Measurements from ENCODE around the gene CERK. TPM values are rescaled to one million over a fixed set of nuclear protein-coding genes. Genes with fewer than 3 reads are reported as not detected.

The CERK gene
- total and polyA plus RNA-seq, 9 of the 15 experiments (the other 6 are each of a cell fraction or from before 2014, with no cell fraction given), result 1.1 to 14.9 (median 8.7) TPM

- no peaks in the 10 kb centered on the region; the same call in 2 of the 3 replicates for H3K79me2 ChIP-seq (ENCODE audit: control insufficient read depth, insufficient read depth, low read length)
- H3K9me1 ChIP-seq (ENCODE audit: control insufficient read depth, insufficient read depth, low read length), result peaks cover 2% of the 10 kb centered on the region
- no peaks in the 10 kb centered on the region for H4K20me1 ChIP-seq (replicated peaks; ENCODE audit: control insufficient read depth, insufficient read depth, low read length)
- peaks cover 46% of the 10 kb centered on the region; the same call in 1 of the 3 replicates for H3K36me3 ChIP-seq (ENCODE audit: control insufficient read depth, insufficient read depth, low read length)
- no peak for TF ChIP-seq ESRRA (IDR thresholded peaks at IDR 0.05; ENCODE audit: borderline replicate concordance, low read depth)
- no peak for TF ChIP-seq YBX1 (IDR thresholded peaks at IDR 0.05)
- no peak for TF ChIP-seq FOXA1 (IDR thresholded peaks at IDR 0.05; ENCODE audit: borderline replicate concordance)
- TF ChIP-seq, protein P1, sequence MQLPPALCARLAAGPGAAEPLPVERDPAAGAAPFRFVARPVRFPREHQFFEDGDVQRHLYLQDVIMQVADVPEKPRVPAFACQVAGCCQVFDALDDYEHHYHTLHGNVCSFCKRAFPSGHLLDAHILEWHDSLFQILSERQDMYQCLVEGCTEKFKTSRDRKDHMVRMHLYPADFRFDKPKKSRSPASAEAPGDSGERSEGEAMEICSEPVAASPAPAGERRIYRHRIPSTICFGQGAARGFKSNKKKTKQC (CRISPR knock-in tag; IDR thresholded peaks at IDR 0.05), result no peak
- TF ChIP-seq ZNF77 (CRISPR knock-in tag; IDR thresholded peaks at IDR 0.05), result no peak
- no peak for TF ChIP-seq ZBED1 (IDR thresholded peaks at IDR 0.05)
- no peak for TF ChIP-seq KAT7 (CRISPR knock-in tag; IDR thresholded peaks at IDR 0.05; ENCODE audit: borderline replicate concordance)
- no peak for TF ChIP-seq PHF8 (IDR thresholded peaks at IDR 0.05; ENCODE audit: borderline replicate concordance, low read length)
- no peak for TF ChIP-seq FOXP4 (CRISPR knock-in tag; IDR thresholded peaks at IDR 0.05; ENCODE audit: borderline replicate concordance)
- no peak for TF ChIP-seq ZNF707 (CRISPR knock-in tag; conservative IDR thresholded peaks at IDR 0.05)
- TF ChIP-seq ZNF445 (CRISPR knock-in tag; IDR thresholded peaks at IDR 0.05; ENCODE audit: low read depth), result no peak
- TF ChIP-seq LEF1 (IDR thresholded peaks at IDR 0.05), result no peak
- TF ChIP-seq, protein P2, sequence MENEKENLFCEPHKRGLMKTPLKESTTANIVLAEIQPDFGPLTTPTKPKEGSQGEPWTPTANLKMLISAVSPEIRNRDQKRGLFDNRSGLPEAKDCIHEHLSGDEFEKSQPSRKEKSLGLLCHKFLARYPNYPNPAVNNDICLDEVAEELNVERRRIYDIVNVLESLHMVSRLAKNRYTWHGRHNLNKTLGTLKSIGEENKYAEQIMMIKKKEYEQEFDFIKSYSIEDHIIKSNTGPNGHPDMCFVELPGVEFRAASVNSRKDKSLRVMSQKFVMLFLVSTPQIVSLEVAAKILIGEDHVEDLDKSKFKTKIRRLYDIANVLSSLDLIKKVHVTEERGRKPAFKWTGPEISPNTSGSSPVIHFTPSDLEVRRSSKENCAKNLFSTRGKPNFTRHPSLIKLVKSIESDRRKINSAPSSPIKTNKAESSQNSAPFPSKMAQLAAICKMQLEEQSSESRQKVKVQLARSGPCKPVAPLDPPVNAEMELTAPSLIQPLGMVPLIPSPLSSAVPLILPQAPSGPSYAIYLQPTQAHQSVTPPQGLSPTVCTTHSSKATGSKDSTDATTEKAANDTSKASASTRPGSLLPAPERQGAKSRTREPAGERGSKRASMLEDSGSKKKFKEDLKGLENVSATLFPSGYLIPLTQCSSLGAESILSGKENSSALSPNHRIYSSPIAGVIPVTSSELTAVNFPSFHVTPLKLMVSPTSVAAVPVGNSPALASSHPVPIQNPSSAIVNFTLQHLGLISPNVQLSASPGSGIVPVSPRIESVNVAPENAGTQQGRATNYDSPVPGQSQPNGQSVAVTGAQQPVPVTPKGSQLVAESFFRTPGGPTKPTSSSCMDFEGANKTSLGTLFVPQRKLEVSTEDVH (IDR thresholded peaks at IDR 0.05; ENCODE audit: low read depth, partially characterized antibody), result no peak
- TF ChIP-seq TBP (optimal IDR thresholded peaks at IDR 0.05; ENCODE audit: low read depth, low read length), result no peak
- TF ChIP-seq, protein P3, sequence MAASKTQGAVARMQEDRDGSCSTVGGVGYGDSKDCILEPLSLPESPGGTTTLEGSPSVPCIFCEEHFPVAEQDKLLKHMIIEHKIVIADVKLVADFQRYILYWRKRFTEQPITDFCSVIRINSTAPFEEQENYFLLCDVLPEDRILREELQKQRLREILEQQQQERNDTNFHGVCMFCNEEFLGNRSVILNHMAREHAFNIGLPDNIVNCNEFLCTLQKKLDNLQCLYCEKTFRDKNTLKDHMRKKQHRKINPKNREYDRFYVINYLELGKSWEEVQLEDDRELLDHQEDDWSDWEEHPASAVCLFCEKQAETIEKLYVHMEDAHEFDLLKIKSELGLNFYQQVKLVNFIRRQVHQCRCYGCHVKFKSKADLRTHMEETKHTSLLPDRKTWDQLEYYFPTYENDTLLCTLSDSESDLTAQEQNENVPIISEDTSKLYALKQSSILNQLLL (CRISPR knock-in tag; IDR thresholded peaks at IDR 0.05; ENCODE audit: borderline replicate concordance), result no peak
- TF ChIP-seq PTTG1 (tag; IDR thresholded peaks at IDR 0.05; ENCODE audit: low read depth), result no peak
- FAIRE-seq (no peak), ATAC-seq (no peak), DNase-seq (ENCODE audit: extremely low read depth in 1 of 4, low spot score in 3 of 4) (no peak)
- in situ Hi-C loops (cut with MboI), result no loop called here
- H3K4me2 ChIP-seq (ENCODE audit: insufficient read depth, low read length), result no peak overlapping the region
- BruUV-seq (replicated peaks), result no TSS peak
- no peak overlapping the region for H2AFZ ChIP-seq (ENCODE audit: low read depth, low read length)
- no peaks in the 10 kb centered on the region for H3K27me3 ChIP-seq (ENCODE audit: control insufficient read depth in 2 of 2, insufficient read depth in 2 of 2, low read length in 2 of 2)
- no peak overlapping the region for H3K4me3 ChIP-seq
- ChIA-PET CTCF (ENCODE audit: low intra/inter-chr PET ratio) (no interaction called here), POLR2A (no interaction called here)
- no peaks in the 10 kb centered on the region for H3K9me3 ChIP-seq (replicated peaks; ENCODE audit: control insufficient read depth, insufficient read depth, low read depth, low read length)
- H3K9ac ChIP-seq (ENCODE audit: insufficient read depth in 1 of 2, low read depth in 2 of 2, low read length in 2 of 2), result no peak overlapping the region
- H3K4me1 ChIP-seq (replicated peaks in 1 of 2; ENCODE audit: control insufficient read depth in 2 of 2, insufficient read depth in 2 of 2, low read length in 2 of 2), result peaks cover 0 to 40% of the 10 kb centered on the region in 2 experiments; a peak in 3 of 5 replicates
- WGBS (ENCODE audit: insufficient coverage, low coverage, missing lambda C conversion rate), result 78% methylated on average over 10 of the region's 21 CpGs
- intact Hi-C loops (cut with micrococcal nuclease), result no loop called here
- H3K27ac ChIP-seq (ENCODE audit: extremely low read depth, low read depth, low read length), result no peak overlapping the region
Measured at GRCh38 chr22:46665151-46665695, 72.8 kb downstream of the CERK start.
